ENCODE measurements around the gene GRIPAP1.
"Not testable (repeated sequence)": the region's sequence is repeated elsewhere in the genome, so short reads cannot be mapped to it uniquely, and the experiment has no call there.

GRIPAP1 gene

GRCh38 chrX:48992341-48992740 is 9.7 kb downstream of the GRIPAP1 start:
- DNase-seq: no peak

- DNase-seq: no peak
Observed at GRCh38 chrX:48989483-48989882, 12.6 kb downstream of the GRIPAP1 start.

DNA sequence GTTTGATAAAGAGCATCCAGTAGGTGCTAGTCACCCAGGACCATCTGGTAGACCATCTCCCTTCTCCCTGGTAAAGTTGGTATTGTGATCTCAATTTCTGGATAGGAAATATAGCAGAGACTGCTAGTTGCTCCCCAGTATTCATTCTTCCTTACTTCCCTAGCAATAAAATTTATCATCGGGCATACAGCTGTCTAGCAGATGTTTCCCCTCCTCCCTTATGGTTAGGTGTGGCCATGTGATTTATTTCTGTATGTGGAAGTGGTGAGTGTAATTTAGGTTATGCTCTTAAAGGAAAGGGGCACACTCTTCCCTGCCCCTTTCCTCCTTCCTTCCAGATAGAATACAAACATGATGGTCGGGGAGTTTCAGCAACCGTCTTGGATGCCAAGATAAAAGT is 18.2 kb downstream of the GRIPAP1 start:
- DNase-seq: no peak

DNA sequence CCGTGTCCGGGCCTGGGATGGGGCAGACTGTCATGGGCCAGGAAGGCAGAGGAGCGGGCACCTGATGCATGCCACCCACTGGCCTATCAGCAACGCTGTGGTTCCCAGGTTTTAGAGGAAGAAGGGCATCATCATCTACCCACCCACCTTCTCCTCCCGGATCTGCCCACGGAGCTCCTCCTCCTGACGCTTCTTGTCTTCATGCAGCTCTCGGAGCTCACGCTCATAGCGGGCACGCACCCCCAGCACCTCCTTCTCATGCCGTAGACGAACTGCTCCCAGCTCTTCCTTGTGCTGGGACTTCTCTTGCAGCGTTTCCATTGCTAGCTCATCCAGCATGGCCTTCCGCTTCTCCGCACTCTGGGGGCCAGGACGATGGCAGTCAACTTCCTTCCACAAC is 19.0 kb downstream of the GRIPAP1 start:
- no peak for DNase-seq

DNA sequence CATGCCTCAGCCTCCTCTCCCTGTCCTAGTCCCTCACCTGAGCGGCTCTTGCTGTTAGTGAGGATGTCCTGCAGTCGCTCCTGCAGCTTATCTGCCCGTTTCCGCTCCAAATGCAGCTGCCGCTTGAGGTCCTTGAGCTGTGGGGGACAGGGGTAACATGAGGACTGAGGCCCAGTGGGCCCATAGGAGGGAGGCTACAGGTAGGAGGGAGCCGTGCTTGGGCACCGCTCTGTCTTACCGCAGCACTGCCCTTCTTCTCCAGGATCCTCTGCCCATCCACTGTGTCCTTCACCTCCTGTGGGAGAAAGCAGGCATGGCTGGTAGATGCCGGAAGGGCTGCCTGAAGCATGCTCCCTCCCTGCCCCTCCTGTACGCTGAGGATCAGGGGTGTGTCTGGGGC is 20.9 kb downstream of the GRIPAP1 start:
- DNase-seq: no peak

- DNase-seq: not testable (repeated sequence)
Observed at GRCh38 chrX:48980341-48980740, 21.7 kb downstream of the GRIPAP1 start.

DNA sequence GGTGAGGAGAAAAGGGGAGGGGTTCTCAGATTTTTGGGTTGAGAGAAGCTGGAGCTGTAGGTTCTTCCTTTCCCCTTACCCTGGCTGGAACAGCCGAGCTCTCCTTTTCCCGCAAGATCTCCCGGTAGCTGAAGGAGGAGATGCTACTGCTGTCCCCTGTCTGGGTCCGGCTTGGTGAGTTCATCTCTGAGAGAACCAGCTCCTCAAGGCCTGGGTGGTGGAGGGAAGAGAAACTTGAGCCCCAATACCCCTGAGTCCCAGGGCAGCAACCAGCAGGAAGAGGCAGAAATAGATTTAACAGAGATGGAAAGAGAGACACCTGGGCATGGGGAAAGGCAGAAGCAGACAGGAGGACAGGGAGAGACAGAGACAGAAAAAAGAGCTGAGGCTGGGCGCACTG is 23.8 kb downstream of the GRIPAP1 start:
- DNase-seq: no peak

- DNase-seq: no peak
Observed at GRCh38 chrX:48976086-48976485, 26.0 kb downstream of the GRIPAP1 start.

DNA sequence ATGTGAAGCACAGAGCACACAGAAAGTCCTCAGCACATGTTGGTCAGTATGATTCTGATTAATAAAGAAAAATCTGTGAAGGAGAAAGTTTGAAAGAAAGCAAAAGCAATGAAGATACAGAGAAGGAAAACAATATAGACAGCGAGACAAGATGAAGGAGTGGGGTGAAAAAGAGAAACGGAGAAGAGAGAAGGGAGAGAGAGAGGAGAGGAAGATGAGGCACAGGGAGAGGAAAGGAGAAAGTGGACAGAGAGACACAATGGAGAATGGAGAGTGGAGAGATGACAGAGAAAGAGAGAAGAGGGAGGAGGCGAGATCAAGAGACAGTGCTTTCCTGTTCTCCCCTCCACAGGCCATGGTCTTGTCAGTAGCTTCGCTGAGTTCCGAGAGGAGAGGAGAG is 26.5 kb downstream of the GRIPAP1 start:
- DNase-seq: no peak

DNA sequence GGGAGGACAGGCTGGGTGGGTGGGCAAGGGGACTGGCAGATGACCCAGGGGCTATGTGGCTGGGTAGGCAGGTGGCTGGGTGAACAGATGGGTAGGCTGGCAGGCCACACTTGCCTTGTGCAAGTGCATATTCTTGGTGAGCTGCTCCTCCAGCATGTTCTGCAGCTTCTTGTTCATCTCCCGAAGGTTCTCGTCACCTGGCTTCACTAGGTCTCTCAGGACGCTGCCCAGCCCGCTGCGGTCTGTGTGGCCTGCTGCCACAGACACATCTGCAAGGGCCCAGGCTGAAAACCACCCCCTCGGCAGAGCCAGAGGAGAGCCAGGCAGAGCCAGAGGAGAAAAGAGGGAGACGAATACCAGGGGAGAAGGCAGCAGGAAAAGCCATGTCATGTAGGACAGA is 27.0 kb downstream of the GRIPAP1 start:
- DNase-seq: no peak

GRCh38 chrX:48974574-48974973 is 27.5 kb downstream of the GRIPAP1 start:
- DNase-seq: no peak

DNA sequence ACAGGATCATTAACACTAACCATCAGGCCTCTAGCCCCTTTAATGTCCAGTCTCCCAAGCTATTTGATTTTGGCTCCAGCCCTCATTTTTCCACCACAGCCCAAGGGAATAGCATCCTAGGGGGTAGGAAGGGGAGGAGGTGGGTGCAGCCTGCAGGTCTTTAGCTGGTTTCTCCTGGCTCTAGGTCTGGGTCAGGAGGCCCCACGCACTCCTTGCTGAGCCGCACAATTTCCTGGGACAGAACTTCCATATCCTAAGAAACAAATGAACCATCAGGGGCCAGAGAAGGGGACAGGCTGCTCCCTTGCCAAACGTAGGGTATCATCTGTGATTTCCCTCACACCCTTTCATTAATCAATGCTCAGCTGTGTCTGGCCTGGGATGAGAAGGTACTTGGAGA is 28.0 kb downstream of the GRIPAP1 start:
- DNase-seq: no peak

DNA sequence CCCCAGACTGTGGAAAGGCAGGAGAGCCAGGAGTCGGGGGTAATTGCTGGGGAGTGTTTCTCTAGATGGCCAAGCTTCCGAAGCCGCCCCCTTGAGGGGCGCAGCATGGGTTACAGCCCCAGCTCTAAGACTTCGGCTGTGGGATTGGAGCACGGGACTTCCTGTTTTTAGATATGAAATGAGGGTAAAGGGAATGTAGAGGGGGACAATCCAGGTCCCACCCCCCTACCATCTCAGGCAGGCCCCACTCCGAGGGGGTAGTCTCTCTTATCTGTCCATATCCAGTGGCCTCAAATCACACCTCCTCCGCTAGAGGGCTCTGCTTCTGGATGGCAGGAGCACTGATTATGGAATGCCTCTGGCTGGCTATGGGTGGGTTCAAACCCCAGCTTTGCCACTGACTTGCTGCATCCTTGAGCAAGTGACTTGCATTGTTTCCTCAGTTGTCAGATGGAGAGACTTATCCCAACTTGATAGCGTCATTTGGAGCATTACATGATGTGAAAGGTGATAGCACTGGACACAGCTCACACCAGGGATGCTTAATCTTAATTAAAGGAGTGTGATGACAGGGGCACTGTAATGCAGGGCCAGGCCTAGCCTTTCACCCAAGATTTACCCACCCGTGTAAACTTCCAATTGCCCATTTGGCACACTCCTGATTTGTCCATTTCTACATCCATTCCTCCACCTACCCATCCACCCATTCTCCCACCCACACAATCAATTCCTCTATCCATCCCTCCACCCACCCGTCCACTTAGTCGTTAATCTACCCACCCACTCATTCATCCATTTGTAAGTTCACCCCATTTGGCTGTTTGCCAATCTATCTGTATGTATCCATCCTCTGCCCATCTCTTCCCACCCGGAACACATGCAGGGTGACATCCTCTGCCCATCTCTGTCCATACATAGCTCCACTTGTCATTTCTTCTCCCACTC is 29.6 kb downstream of the GRIPAP1 start:
- peak in 1 of 2 experiments; percentile 15 for DNase-seq

GRCh38 chrX:48971249-48972219 is 30.5 kb downstream of the GRIPAP1 start, which contains the start of gene KCND1:
Gene KCND1, minus strand, starts transcription at chrX:48971844. Its CDS starts 1,573 bp downstream, at chrX:48970271.
- peak; percentile 9 to 13 for DNase-seq

GRCh38 chrX:48969471-48969870 is 32.6 kb downstream of the GRIPAP1 start:
- no peak for DNase-seq

GRCh38 chrX:48968377-48968776 is 33.7 kb downstream of the GRIPAP1 start:
- DNase-seq: no peak

DNA sequence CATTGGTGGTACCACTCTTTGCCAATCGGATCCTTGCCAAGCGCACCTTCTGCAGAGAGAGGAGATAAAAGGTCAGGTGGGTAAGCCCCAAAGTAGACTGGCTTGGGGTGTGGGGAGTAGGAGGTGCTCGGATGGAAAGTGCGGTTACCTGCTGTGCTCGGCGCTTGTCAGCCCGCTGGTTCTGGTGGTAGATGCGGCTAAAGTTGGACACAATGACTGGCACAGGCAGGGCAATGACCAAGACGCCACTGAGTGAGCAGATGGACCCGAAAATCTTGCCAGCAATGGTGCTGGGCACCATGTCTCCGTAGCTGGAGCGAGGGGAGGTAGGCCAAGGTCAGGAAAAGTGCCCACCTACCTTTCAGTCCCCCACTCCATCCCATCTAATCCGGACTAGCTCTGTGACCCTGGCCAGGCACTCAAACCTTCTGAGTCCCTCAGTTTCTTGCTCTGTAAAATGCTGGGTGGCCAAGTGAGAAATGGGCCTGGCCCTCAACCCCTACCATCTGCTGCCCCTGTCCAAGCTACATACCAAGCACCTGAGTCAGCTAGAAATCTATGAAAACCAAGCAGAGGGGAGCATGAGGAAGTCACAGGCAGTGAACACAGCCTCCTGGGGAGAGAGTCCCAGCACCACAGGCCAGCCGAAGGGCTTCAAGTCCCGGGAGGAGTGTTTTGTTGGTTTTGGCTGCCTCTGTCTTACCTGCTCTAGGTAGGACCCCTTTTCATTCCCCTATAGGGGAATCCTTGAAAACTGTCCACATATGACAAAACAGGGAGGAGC is 35.1 kb downstream of the GRIPAP1 start:
- DNase-seq: no peak

GRCh38 chrX:48965959-48966358 is 36.1 kb downstream of the GRIPAP1 start:
- no peak for DNase-seq

DNA sequence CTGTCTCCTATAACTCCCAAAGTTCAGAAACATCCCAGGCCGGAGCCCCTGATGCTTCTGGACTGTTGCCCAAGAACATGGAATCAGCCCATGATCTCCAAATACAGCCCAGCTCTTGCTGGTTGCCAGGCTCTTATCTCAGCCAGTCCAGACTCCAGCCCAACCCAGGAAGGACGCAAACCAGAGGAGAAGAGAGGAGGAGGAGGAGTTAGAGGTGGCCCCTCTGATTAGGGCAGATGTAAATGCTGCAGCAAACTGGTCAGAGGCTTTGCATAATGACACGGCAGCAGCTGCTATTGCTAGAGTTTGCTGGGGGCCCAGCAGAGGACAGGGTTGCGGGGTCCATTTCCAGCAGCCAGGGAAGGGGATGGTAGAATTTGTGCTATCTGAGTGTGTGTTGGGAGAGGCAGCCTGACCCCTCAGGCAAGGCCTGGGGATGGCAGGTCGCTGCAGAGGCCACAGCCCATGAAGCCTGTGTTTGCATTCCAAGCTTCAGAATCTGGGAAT is 40.4 kb downstream of the GRIPAP1 start:
- DNase-seq: no peak

DNA sequence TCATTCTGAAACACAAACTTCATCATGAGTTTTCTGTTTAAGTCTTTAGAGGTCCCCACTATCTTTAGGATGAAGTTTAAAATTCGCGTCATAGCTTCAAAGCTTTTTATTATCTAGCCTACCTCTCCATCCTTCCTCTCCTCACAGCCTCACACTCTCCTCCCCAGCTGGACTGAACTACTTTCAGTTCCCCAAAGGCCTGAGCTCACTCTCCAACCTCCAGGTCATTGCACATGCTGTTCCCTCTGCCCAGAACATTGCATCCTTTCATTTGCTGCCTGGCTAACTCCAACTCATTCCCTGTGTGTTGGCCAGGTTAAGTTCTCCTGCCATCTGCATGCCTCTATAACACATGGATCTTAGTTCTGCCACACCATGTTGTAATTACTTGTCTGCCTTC is 41.8 kb downstream of the GRIPAP1 start:
- DNase-seq: no peak

DNA sequence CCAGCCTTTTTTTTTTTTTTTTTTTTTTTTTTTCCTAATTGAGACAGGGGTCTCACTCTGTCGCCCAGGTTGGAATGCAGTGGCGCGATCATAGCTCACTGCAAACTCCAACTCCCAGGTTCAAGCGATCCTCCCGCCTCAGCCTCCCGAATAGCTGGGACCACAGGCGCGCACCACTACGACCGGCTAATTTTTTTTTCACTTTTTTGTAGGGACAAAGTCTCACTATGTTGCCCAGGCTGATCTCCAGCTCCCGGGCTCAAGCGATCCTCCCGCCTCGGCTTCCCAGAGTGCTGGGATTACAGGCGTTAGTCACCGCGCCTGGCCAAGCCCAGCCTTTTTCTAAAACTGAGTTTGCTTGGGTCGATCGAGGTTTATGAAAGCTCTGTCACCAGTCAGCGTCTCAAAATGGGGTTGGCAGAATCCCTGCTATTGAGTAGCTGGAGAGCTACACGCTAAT is 43.4 kb downstream of the GRIPAP1 start:
- no peak for DNase-seq

Measured in stimulated activated CD4-positive, alpha-beta T cell treated with anti-CD3 and anti-CD28 coated beads, Interleukin-4, amount 100 ng/mL, for 4 hours (primary cell).